ENCODE measurements around the gene ZBTB18.
A peak's percentile ranks its signal among the peaks of the same experiment; 100 is the strongest.

ZBTB18 gene

DNA sequence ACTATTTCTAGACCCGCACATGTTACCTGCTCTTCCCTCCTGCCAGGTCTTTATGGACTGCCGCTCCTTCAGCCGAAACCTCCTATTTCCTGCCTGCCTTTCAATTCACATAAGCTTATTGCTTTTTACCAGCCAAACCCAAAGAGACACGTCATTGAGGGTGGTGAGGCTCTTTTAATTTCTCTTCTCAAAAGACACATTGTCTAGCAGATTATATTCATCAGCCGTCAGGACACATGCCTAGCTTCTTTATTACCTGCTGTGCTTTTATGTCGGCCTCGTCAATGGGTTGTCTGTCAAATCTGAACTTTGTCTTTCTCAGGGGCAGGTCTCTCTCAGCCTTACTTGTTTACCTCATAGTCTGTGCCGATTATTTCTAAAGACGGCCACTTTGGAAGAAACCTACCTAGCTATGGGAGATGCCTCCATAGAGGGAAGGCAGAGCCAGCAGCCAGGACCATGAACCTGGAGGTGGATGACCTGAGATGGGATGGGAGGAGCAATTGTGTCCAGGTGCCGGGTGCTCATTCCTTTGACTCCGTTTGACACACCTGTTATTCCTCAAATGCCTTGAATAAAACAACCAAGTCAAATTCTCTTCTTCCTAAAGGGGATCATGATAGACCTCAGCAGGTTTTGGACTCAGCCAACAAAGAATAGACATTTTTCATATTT lies 42.0 kb downstream of the ZBTB18 start:
- Histone ChIP-seq H3K27me3 (replicated peaks; ENCODE audit: control insufficient read depth, insufficient read depth, low read length) (peaks cover 7% of the 10 kb centered on the region), H3K9ac (ENCODE audit: low read length) (no peak overlapping the region), H3K4me1 (ENCODE audit: control insufficient read depth, insufficient read depth, low read length) (no peaks in the 10 kb centered on the region), H3K4me3 (ENCODE audit: low read length) (no peak overlapping the region), H3K36me3 (ENCODE audit: control insufficient read depth, insufficient read depth, low read length, severe bottlenecking) (no peaks in the 10 kb centered on the region), H3K9me3 (ENCODE audit: control insufficient read depth, low read length) (peaks cover 1% of the 10 kb centered on the region)
- DNase-seq (ENCODE audit: low read depth), result no peak

- DNase-seq (ENCODE audit: low read depth), result no peak
- Histone ChIP-seq H3K36me3 (ENCODE audit: control insufficient read depth, insufficient read depth, low read length, severe bottlenecking) (no peaks in the 10 kb centered on the region), H3K9ac (ENCODE audit: low read length) (no peak overlapping the region), H3K4me3 (ENCODE audit: low read length) (no peak overlapping the region), H3K4me1 (ENCODE audit: control insufficient read depth, insufficient read depth, low read length) (no peaks in the 10 kb centered on the region), H3K27me3 (replicated peaks; ENCODE audit: control insufficient read depth, insufficient read depth, low read length) (peaks cover 16% of the 10 kb centered on the region), H3K9me3 (ENCODE audit: control insufficient read depth, low read length) (peaks cover 10% of the 10 kb centered on the region)
Measured at GRCh38 chr1:244094880-244095528, 43.9 kb downstream of the ZBTB18 start.

DNA sequence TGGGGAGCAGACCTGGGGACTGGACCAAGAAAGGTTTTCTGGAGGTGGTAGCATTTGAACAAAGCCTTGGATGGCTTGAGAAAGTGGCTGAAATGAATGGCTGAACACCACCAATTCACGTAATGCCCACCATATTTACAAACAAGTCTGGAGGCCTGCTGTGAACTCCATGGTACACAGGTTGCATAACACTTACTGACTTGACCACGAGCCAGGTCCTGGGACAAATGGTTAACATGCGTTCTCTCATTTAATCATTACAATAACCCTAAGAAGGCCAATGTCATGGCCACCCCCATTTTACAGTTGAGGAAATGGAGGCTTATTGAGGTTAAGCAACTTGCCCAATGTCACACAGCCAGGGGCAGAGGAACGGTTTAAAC lies 44.4 kb downstream of the ZBTB18 start:
- no peak overlapping the region for H3K9ac ChIP-seq (ENCODE audit: low read length)
- peaks cover 10% of the 10 kb centered on the region for H3K9me3 ChIP-seq (ENCODE audit: control insufficient read depth, low read length)
- H3K4me3 ChIP-seq (ENCODE audit: low read length), result no peak overlapping the region
- DNase-seq (ENCODE audit: low read depth), result no peak
- H3K36me3 ChIP-seq (ENCODE audit: control insufficient read depth, insufficient read depth, low read length, severe bottlenecking), result no peaks in the 10 kb centered on the region
- no peaks in the 10 kb centered on the region for H3K4me1 ChIP-seq (ENCODE audit: control insufficient read depth, insufficient read depth, low read length)
- peaks cover 20% of the 10 kb centered on the region for H3K27me3 ChIP-seq (replicated peaks; ENCODE audit: control insufficient read depth, insufficient read depth, low read length)

- Histone ChIP-seq H3K27me3 (replicated peaks; ENCODE audit: control insufficient read depth, insufficient read depth, low read length) (peaks cover 25% of the 10 kb centered on the region), H3K4me1 (ENCODE audit: control insufficient read depth, insufficient read depth, low read length) (no peaks in the 10 kb centered on the region), H3K4me3 (ENCODE audit: low read length) (no peak overlapping the region), H3K9ac (ENCODE audit: low read length) (no peak overlapping the region), H3K9me3 (ENCODE audit: control insufficient read depth, low read length) (peaks cover 10% of the 10 kb centered on the region), H3K36me3 (ENCODE audit: control insufficient read depth, insufficient read depth, low read length, severe bottlenecking) (no peaks in the 10 kb centered on the region)
- DNase-seq (ENCODE audit: low read depth), result no peak
Measured at GRCh38 chr1:244096066-244096610, 45.1 kb downstream of the ZBTB18 start.

GRCh38 chr1:244096691-244097090 lies 45.6 kb downstream of the ZBTB18 start:
- DNase-seq (ENCODE audit: low read depth), result no peak
- H3K9me3 ChIP-seq (ENCODE audit: control insufficient read depth, low read length), result peaks cover 10% of the 10 kb centered on the region
- no peak overlapping the region for H3K4me3 ChIP-seq (ENCODE audit: low read length)
- H3K36me3 ChIP-seq (ENCODE audit: control insufficient read depth, insufficient read depth, low read length, severe bottlenecking), result no peaks in the 10 kb centered on the region
- H3K9ac ChIP-seq (ENCODE audit: low read length), result no peak overlapping the region
- H3K27me3 ChIP-seq (replicated peaks; ENCODE audit: control insufficient read depth, insufficient read depth, low read length), result peaks cover 25% of the 10 kb centered on the region
- H3K4me1 ChIP-seq (ENCODE audit: control insufficient read depth, insufficient read depth, low read length), result no peaks in the 10 kb centered on the region

- H3K9me3 ChIP-seq (ENCODE audit: control insufficient read depth, low read length), result peaks cover 10% of the 10 kb centered on the region
- H3K4me3 ChIP-seq (ENCODE audit: low read length), result no peak overlapping the region
- DNase-seq (ENCODE audit: low read depth), result peak; percentile 45
- H3K36me3 ChIP-seq (ENCODE audit: control insufficient read depth, insufficient read depth, low read length, severe bottlenecking), result no peaks in the 10 kb centered on the region
- H3K9ac ChIP-seq (ENCODE audit: low read length), result no peak overlapping the region
- H3K4me1 ChIP-seq (ENCODE audit: control insufficient read depth, insufficient read depth, low read length), result no peaks in the 10 kb centered on the region
- peaks cover 25% of the 10 kb centered on the region for H3K27me3 ChIP-seq (replicated peaks; ENCODE audit: control insufficient read depth, insufficient read depth, low read length)
Measured at GRCh38 chr1:244097523-244098405, 46.7 kb downstream of the ZBTB18 start.

DNA sequence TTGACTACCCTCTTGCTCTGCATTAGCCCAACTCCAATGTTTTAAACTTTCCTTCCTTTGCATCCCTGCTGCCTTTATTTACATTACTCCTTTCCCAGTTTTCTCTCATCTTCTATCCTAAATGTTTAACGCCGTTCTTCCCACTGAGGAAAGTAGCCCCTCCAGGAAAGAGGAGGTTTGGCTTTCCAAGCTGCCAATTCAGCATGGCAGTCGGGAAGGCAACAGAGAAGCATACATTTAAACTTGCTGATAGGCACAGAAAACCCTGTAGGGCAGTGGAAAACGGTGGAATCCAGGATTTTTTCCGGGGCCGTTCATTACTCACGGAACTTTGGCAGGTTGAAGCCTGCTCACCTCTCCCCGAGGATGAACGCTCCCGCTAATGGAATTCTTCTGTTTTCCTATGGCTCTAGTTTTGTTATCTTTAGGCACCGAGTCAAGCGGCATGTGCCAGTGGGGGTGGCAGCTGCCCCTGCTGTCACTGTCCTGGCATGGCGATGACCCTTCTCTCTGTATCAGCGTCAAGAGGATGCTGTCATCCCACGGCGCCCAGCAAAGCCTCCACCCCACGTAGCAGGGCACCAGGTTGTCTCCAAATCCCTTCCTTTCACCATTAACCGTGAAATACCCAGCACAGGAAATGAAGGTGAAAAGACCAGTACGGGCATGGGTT lies 48.3 kb downstream of the ZBTB18 start:
- H3K4me1 ChIP-seq (ENCODE audit: control insufficient read depth, insufficient read depth, low read length), result no peaks in the 10 kb centered on the region
- DNase-seq (ENCODE audit: low read depth), result no peak

GRCh38 chr1:244100276-244100675 lies 49.2 kb downstream of the ZBTB18 start:
- peaks cover 10% of the 10 kb centered on the region for H3K9me3 ChIP-seq (ENCODE audit: control insufficient read depth, low read length)
- H3K36me3 ChIP-seq (ENCODE audit: control insufficient read depth, insufficient read depth, low read length, severe bottlenecking), result no peaks in the 10 kb centered on the region
- H3K9ac ChIP-seq (ENCODE audit: low read length), result no peak overlapping the region
- peaks cover 6% of the 10 kb centered on the region for H3K4me1 ChIP-seq (ENCODE audit: control insufficient read depth, insufficient read depth, low read length)
- no peak overlapping the region for H3K4me3 ChIP-seq (ENCODE audit: low read length)
- DNase-seq (ENCODE audit: low read depth), result no peak
- H3K27me3 ChIP-seq (replicated peaks; ENCODE audit: control insufficient read depth, insufficient read depth, low read length), result peaks cover 25% of the 10 kb centered on the region

More for the DNA sequence above, 48.3 kb downstream of the ZBTB18 start:
- Histone ChIP-seq H3K27me3 (replicated peaks; ENCODE audit: control insufficient read depth, insufficient read depth, low read length) (peaks cover 25% of the 10 kb centered on the region), H3K4me3 (ENCODE audit: low read length) (no peak overlapping the region), H3K9ac (ENCODE audit: low read length) (no peak overlapping the region), H3K9me3 (ENCODE audit: control insufficient read depth, low read length) (peaks cover 10% of the 10 kb centered on the region), H3K36me3 (ENCODE audit: control insufficient read depth, insufficient read depth, low read length, severe bottlenecking) (no peaks in the 10 kb centered on the region)

DNA sequence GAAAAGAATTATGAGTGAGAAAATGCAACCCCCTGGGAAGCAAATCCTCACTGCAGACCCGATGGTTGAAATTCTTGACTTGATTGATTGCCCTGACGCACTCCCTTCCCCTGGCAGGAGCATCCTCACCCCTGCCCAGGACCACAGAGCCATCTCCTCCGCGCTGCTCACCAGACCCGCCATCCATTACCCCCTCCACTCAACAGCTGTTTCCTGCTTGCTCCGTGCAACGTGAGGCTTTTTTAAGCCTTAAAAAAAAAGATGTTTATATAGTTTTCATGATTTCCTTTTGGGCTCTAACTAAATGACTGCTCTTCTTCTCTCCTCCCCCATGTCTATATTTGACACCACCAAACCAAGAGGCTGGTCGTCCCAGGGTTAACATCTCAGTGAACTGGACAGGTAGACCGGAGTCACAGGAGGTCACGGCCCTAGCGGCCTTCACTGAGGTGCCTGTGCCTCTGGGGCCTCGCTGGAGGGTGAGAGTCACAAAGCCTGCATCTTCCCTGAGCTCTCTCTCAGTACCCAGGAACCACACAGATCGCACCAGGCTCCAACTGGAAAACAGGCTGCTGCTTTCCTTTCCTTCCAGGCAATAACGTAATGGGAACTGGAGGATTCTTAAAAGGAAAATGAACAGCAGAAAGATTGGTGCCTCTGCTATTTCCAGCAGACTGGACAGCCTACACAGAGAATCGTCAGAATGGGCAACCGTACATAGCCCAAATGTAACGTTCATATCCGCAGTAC lies 49.8 kb downstream of the ZBTB18 start:
- H3K4me3 ChIP-seq (ENCODE audit: low read length), result no peak overlapping the region
- no peaks in the 10 kb centered on the region for H3K36me3 ChIP-seq (ENCODE audit: control insufficient read depth, insufficient read depth, low read length, severe bottlenecking)
- H3K4me1 ChIP-seq (ENCODE audit: control insufficient read depth, insufficient read depth, low read length), result peaks cover 6% of the 10 kb centered on the region
- no peak overlapping the region for H3K9ac ChIP-seq (ENCODE audit: low read length)
- H3K9me3 ChIP-seq (ENCODE audit: control insufficient read depth, low read length), result peaks cover 10% of the 10 kb centered on the region
- peaks cover 25% of the 10 kb centered on the region for H3K27me3 ChIP-seq (replicated peaks; ENCODE audit: control insufficient read depth, insufficient read depth, low read length)
- no peak for DNase-seq (ENCODE audit: low read depth)

DNA sequence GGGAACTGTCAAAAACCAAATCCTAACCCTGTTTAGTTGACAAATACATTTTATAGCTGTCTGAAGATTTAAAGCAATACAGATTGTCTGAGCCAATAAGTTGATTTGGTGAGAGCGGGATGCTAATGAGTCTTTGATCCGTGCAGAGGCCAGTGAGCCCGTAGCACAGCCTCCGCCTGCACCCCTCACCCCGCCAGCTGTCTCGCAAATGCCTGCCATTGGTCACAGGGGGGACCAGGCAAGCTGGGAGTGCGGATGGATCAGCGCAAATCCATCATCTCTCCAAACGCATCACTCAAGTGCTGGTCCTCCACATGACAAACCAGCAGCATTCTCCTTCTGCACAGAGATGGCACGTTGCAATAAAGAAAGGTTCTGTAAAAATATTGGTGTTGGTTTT lies 51.0 kb downstream of the ZBTB18 start:
- H3K4me1 ChIP-seq (ENCODE audit: control insufficient read depth, insufficient read depth, low read length), result peaks cover 6% of the 10 kb centered on the region
- no peak for DNase-seq (ENCODE audit: low read depth)

More for the DNA sequence above, 51.0 kb downstream of the ZBTB18 start:
- H3K9ac ChIP-seq (ENCODE audit: low read length), result no peak overlapping the region
- no peak overlapping the region for H3K4me3 ChIP-seq (ENCODE audit: low read length)
- peaks cover 10% of the 10 kb centered on the region for H3K9me3 ChIP-seq (ENCODE audit: control insufficient read depth, low read length)
- peaks cover 29% of the 10 kb centered on the region for H3K27me3 ChIP-seq (replicated peaks; ENCODE audit: control insufficient read depth, insufficient read depth, low read length)
- H3K36me3 ChIP-seq (ENCODE audit: control insufficient read depth, insufficient read depth, low read length, severe bottlenecking), result no peaks in the 10 kb centered on the region
